ENCODE data around the gene SLC6A12.

- TF ChIP-seq CTCF (IDR thresholded peaks at IDR 0.05 in 4 of 5, conservative IDR thresholded peaks at IDR 0.05 in 1 of 5) (no peak), POLR2A (IDR thresholded peaks at IDR 0.05) (no peak)
Measured at GRCh38 chr12:232731-233614, 19.0 kb upstream of the SLC6A12 start.

Measured in gastrocnemius medialis (tissue), 4 donors.